Ovary (tissue), 9 donors: ENCODE results near the gene RSPH1. TPM values are rescaled to one million over a fixed set of nuclear protein-coding genes. Genes with fewer than 3 reads are reported as not detected.

Experiments
- DNase-seq, 5 donors: peaks; one replicate each; pipeline ENCODE4 v3.0.0-alpha.2; 2019 to 2020
- H3K27ac ChIP-seq, 2 donors: fragments of 200-600 bp; one replicate each; pipeline versions ENCODE4 v1.5.1 to v1.8.0; 2019 to 2022
- H3K27me3 ChIP-seq: fragments of 200-600 bp; one replicate; pipeline ENCODE4 v1.8.0; 2022
- H3K36me3 ChIP-seq: fragments of 200-600 bp; sonication (generic); one replicate; pipeline ENCODE4 v1.5.1; 2019
- H3K4me1 ChIP-seq: one replicate; pipeline ENCODE4 v1.8.1; 2013; ENCODE audit warnings: mild to moderate bottlenecking, moderate library complexity; ENCODE audit not compliant: insufficient read depth
- H3K4me3 ChIP-seq: fragments of 200-600 bp; sonication (generic); one replicate; pipeline ENCODE4 v1.5.1; 2017
- H3K9me3 ChIP-seq, 2 donors: fragments of 200-600 bp in 1 of 2; sonication (generic) in 1 of 2; one replicate each; pipeline versions ENCODE4 v1.5.1 to v1.8.1; 2013 to 2019; ENCODE audit warnings: mild to moderate bottlenecking in 1 of 2, moderate library complexity in 1 of 2
- EP300 ChIP-seq: sonication (generic); formaldehyde crosslinking; IDR thresholded peaks from one replicate; pipeline ENCODE4 v1.6.1; 2017; ENCODE audit warnings: antibody characterized with exemption
- POLR2A ChIP-seq: fragments of 450-650 bp; IDR thresholded peaks from one replicate; pipeline ENCODE4 v1.6.1; 2017; ENCODE audit warnings: antibody characterized with exemption, mild to moderate bottlenecking, moderate library complexity
- WGBS, 3 donors: extraction: QIAGEN DNeasy Blood & Tissue Kit in 1 of 3; methylation state at CpG; one replicate each; pipeline versions ENCODE4 v1.1.5 to v1.1.7; 2013 to 2017; 5-methylcytosine and 5-hydroxymethylcytosine counted together
- intact Hi-C, 4 donors: fragments of 100-400 bp; cut with DNase I; formaldehyde crosslinking; loops; one replicate each; pipeline versions ENCODE4 v1.11.0 to v1.15.1; 2022 to 2023
- polyA plus RNA-seq, 2 donors: library from polyadenylated mRNA; stranded (reverse); fragments of 200-250 nt in 1 of 2; fragments of 350-450 nt in 1 of 2; fragmentation: Illumina TruSeq in 1 of 2; extraction: RNeasy Lipid Tissue Mini Kit (QIAGEN cat#74804) in 1 of 2; gene quantifications; one replicate each; pipeline ENCODE4 v1.2.3, GENCODE V29; 2013 to 2014
- total RNA-seq, 7 donors: library from RNA; depleted of rRNA in 2 of 7; stranded (reverse); fragments of >200 nt in 2 of 7; fragmentation: NEBNext Ultra II Directional in 3 of 7; extraction: Animal tissue kit (Norgen Biotek cat#: 25700) in 3 of 7; gene quantifications; one replicate each; pipeline versions ENCODE4 v1.1.0 to v1.2.4, GENCODE V29; 2016 to 2023
- TF ChIP-seq, protein P1 (sequence below), 3 donors: fragments of 450-650 bp in 2 of 3; fragments of 200-600 bp in 1 of 3; IDR thresholded peaks; one replicate each; pipeline versions ENCODE4 v1.5.1 to v1.8.0; 2016 to 2022; ENCODE audit warnings: antibody characterized with exemption in 3 of 3, mild to moderate bottlenecking in 1 of 3
- donor health status: DM: no; HTN: no; CAD: no; lungs with moderate emphysema.
- donor health status: DM: no; HTN: no; CAD: no.
- donor health status: Bipolar disorder and iron deficiency.
- donor health status: DM: yes; HTN: yes; CAD: no.
- donor health status: DM: no; HTN: no; CAD: no.
- donor health status: DM: yes; HTN: yes; CAD: no.

RSPH1 gene
- total and polyA plus RNA-seq, 9 donors = 0.76 to 37.5 (median 2.5) TPM

DNA sequence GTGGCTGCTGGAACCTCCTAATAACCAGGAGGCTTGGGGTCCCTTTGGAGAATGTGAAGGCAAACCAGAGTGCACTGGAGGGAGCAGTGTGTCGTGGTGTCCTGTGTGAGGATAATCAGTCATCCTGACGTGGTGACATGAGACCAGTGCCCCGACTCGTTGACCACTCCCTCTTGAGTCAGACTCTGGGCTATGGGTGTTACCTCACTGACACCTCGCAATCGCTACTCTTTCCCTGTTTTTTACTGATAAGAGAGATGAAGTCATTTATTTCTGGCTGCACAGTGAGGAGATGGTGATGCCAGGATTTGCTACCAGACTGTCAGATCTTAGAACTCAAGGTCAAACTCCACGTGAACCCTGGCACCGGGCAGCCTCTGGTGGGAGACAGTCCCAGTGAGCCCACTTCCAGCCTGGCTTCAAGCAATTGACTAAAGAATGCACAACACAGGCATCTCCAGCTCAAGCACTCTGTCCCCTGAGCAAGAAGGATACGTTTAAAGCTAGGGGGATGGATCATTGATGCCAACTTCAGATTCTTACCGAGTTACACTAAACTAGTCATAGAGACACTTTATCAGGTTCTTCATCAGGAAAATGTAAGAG, 62.0 kb downstream of the RSPH1 start:
- intact Hi-C loops = no loop called here
- H3K9me3 ChIP-seq = no peaks in the 10 kb centered on the region
- TF ChIP-seq, protein P1, sequence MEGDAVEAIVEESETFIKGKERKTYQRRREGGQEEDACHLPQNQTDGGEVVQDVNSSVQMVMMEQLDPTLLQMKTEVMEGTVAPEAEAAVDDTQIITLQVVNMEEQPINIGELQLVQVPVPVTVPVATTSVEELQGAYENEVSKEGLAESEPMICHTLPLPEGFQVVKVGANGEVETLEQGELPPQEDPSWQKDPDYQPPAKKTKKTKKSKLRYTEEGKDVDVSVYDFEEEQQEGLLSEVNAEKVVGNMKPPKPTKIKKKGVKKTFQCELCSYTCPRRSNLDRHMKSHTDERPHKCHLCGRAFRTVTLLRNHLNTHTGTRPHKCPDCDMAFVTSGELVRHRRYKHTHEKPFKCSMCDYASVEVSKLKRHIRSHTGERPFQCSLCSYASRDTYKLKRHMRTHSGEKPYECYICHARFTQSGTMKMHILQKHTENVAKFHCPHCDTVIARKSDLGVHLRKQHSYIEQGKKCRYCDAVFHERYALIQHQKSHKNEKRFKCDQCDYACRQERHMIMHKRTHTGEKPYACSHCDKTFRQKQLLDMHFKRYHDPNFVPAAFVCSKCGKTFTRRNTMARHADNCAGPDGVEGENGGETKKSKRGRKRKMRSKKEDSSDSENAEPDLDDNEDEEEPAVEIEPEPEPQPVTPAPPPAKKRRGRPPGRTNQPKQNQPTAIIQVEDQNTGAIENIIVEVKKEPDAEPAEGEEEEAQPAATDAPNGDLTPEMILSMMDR (IDR thresholded peaks at IDR 0.05) = no peak
- no peak for TF ChIP-seq EP300
- no peak for TF ChIP-seq POLR2A
- no peaks in the 10 kb centered on the region for H3K27me3 ChIP-seq
- H3K36me3 ChIP-seq = no peaks in the 10 kb centered on the region
- H3K4me1 ChIP-seq = no peaks in the 10 kb centered on the region
- no peak overlapping the region for H3K4me3 ChIP-seq
- 62 to 65% (median 65%) methylated on average over 10 of the region's 10 CpGs for WGBS, 3 donors
- DNase-seq = no peak
- no peak overlapping the region for H3K27ac ChIP-seq

DNA sequence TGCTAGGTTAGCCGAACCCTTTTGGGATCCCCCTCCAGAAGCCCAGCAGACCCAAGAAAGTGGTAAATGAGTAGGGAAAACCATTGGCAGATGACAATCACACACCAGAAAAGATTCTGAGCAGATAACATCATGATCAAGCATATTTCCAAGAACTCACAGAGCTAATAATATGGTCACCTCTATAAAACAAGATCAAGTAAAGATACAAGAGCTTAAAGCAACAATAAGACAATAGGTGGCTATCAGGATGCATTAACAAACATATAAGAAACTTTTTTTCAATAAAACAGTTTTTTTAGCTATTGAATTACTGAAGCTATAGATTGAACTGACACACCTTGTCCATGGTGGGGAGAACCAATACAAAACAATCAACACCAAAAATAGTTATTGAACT, 63.3 kb downstream of the RSPH1 start:
- Histone ChIP-seq H3K36me3 (no peaks in the 10 kb centered on the region), H3K27ac (no peak overlapping the region), H3K4me3 (no peak overlapping the region), H3K27me3 (no peaks in the 10 kb centered on the region), H3K4me1 (no peaks in the 10 kb centered on the region), H3K9me3 (no peaks in the 10 kb centered on the region)
- intact Hi-C loops = no loop called here
- TF ChIP-seq, protein P1 (IDR thresholded peaks at IDR 0.05) = no peak
- TF ChIP-seq POLR2A (no peak), EP300 (no peak)
- 89 to 94% (median 92%) methylated on average over 1 of the region's 1 CpG for WGBS, 3 donors
- DNase-seq = no peak

DNA sequence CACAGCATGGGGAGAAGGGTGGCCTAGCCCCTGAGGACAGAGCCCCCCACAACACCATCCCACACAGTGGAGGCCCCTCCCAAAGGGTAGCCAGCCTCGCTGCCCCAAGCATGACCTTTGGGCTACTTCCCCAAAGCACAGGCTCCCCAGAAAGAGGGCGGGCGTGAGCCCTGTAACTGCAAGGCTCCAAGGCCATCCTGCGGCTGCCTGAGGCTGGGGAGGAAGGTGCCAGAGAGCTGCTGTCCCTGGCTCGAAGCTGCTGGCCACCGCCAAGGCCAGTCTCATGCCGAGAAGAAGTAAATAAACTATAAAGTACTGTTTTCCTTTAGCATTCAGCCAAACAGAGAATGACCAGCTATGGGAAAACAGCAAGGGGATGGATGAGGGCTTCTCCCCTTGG, 64.8 kb downstream of the RSPH1 start:
- H3K36me3 ChIP-seq = no peaks in the 10 kb centered on the region
- H3K4me1 ChIP-seq = no peaks in the 10 kb centered on the region
- intact Hi-C loops = no loop called here
- WGBS, 3 donors = 52 to 55% (median 52%) methylated on average over 7 of the region's 7 CpGs
- no peaks in the 10 kb centered on the region for H3K9me3 ChIP-seq
- no peak for DNase-seq
- no peak overlapping the region for H3K4me3 ChIP-seq
- no peak overlapping the region for H3K27ac ChIP-seq
- TF ChIP-seq POLR2A (no peak), EP300 (no peak)
- TF ChIP-seq, protein P1 (IDR thresholded peaks at IDR 0.05) = no peak
- H3K27me3 ChIP-seq = no peaks in the 10 kb centered on the region

DNA sequence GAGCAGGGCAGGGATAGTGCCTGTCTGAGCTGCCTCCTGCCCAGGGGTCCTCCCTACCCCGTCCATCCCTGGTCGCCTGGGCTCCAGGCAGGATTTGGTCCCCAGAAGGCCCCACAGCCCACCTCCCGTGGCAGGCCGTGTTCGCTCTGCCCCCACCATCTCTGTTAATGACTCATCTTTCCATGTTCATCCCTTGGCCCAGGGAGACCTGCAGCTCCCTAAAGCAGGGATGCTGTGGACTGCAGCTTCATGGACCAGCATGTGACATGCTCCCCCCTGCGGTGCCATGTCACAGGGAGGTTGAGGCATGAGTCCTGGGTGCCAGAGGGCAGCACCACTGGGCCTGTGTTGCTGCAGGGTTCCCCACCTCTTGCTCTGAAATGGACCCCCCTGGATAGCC, 65.5 kb downstream of the RSPH1 start:
- intact Hi-C loops = no loop called here
- Histone ChIP-seq H3K4me3 (no peak overlapping the region), H3K27ac (no peak overlapping the region), H3K27me3 (no peaks in the 10 kb centered on the region), H3K36me3 (no peaks in the 10 kb centered on the region), H3K4me1 (no peaks in the 10 kb centered on the region), H3K9me3 (no peaks in the 10 kb centered on the region)
- no peak for DNase-seq
- 83 to 86% (median 85%) methylated on average over 6 of the region's 6 CpGs for WGBS, 3 donors
- TF ChIP-seq EP300 (no peak), POLR2A (no peak)
- TF ChIP-seq, protein P1 (IDR thresholded peaks at IDR 0.05) = no peak
